HG02588 (cell line): Measurements from ENCODE around the gene GET4.

ENCODE experiments used
- ATAC-seq: cut with Tn5 transposase; IDR thresholded peaks from one replicate; pipeline ENCODE4 v1.9.1; 2021; ENCODE audit warnings: mild to moderate bottlenecking, moderate library complexity; ENCODE audit not compliant: unreplicated experiment

The GET4 gene

GRCh38 chr7:924541-925231, 48.3 kb downstream of the GET4 start:
- ATAC-seq, result peak; percentile 35

- ATAC-seq, result no peak
Measured at GRCh38 chr7:925601-926000, 49.2 kb downstream of the GET4 start.

DNA sequence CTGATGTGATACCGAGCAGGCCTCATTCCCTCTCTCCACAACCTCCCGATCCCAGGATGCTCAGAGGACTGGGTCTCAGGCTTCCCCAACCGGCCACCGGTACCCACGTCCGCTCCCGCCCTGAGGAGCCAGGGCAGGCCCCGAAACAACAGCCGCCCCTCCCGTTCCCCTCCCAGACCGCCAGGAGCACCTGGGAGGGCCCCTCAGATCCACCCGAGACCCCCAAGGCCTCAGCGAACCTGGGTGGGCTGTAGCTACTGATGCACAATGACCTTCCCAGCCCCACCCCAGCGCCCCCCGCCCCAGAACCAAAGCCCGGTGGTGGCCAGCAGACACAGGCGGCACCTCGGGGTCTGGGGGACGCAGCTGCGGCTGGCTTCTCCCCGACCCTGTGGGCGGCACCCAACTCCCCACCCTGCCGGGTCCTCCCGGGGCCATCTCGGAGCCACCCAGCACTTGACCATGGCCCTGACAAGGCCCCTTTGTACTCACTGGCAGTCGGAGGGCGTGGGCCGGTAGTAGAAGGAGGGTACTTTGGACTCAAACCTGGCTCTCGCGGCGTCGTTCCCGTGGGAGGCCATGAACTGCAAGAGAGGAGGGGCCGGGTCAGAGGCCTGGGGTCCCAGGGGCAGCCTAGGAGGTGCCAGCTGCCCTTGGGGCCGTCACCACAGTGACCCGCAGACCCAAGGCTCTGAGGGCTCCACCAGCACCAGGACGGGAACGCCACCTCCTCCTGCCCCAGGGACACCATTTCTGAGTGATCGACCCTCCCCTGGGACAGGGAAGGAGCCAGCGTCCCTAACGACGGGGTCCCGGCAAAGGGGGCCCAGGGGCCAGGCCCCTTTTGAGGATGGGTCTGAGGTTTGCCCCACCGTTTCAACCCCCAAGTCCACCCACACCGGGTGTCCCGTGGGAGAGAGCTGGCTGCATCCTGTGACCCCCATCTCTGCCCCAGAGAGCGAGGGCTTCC, 50.0 kb downstream of the GET4 start:
- no peak for ATAC-seq

GRCh38 chr7:927031-927671, 50.8 kb downstream of the GET4 start:
- no peak for ATAC-seq

GRCh38 chr7:929311-929711, 53.0 kb downstream of the GET4 start:
- no peak for ATAC-seq

DNA sequence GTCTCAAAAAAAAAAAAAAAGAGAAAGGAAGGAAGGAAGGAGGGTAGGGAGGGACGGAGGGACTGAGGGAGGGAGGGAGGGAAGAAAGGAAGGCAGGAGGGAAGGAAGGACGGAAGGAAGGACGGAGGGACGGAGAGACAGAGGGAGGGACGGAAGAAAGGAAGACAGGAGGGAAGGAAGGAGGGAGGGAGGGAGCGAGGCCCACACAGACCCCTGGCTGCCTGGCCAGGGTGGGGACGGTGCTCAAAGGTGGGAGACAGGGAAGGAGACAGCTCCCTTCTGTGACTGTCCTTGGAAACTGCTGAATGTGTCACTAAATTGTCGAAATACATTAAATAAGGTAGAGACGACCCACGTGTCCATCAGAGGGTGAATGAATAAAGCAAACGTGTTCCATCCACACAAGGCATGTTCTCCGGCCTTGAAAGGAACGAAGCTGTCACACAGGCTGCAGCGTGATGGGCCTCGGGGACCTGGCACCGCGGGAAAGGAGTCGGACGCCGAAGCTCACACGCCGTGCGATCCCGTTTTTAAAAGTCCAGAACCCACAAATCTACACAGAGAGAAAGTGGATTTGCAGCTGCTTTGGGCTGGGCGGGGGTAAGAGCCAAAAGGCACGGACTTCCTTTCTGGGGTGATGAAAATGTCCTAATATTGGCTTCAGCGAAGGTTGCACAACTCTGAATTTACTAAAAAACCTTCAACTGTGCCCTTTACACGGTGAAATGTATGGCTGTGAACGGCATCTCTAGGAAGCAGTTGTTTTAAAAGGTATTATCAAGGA, 54.8 kb downstream of the GET4 start:
- no peak for ATAC-seq

DNA sequence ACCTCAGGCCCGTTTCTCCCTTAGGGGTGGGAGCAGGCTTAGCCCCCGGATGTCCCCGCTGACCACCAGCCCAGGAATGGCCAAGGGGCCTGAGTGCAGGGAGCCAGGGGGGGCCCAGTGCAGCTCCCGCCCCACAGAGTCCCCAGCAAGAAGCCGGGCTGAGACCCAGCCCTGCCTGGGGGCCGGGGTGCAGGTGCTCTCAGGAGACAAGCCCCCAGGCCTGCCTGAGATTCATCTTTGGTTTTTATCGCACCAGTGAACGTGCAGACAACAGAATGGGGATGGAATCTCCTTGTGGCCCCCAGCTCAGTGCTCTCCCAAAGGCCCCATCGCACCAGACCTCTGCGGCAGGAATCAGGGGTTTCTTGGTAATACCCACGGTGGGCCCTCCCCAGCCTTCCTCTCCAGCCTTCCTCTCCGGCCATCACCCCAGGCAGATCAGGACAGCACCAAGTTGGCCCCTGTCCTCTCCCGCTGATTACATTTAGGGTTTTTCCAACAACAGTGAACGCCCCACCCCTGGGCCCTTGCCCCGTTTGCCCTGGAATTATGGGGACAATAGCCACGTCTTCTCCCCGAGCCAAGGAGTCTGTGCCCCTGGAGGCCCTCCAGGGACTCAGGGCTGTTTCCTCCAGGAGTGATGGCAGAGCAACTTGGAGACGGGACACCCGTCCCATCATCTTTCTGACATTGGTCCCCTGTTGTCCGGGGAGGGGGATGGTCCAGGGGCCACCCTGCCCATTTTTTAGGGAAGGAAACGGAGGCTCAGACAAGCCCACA, 55.7 kb downstream of the GET4 start:
- ATAC-seq, result no peak

- ATAC-seq, result no peak
Measured at GRCh38 chr7:932651-932975, 56.3 kb downstream of the GET4 start.

- no peak for ATAC-seq
Measured at GRCh38 chr7:934469-935163, 58.3 kb downstream of the GET4 start.

- no peak for ATAC-seq
Measured at GRCh38 chr7:935164-935873, 59.0 kb downstream of the GET4 start.

DNA sequence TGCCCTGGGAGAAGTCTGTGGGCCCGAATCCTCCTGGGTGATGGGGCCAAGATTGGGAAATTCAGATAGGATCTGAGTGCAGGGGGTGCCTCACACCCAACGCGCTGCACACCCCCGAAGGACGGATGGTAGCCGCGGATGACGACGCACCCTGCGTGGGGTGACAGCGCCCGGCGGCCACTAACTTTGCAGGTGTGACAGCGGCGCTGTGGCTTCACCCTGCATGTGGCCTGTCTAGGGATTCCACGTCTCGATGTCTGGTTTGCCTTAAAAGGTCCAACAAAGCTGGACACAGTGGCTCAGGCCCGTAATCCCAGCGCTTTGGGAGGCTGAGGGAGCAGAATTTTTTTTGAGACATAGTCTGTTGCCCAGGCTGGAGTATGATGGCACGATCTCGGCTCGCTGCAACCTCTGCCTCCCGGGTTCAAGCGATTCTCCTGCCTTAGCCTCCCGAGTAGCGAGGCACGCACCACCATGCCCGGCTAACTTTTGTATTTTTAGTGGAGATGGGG, 59.6 kb downstream of the GET4 start:
- ATAC-seq, result no peak

DNA sequence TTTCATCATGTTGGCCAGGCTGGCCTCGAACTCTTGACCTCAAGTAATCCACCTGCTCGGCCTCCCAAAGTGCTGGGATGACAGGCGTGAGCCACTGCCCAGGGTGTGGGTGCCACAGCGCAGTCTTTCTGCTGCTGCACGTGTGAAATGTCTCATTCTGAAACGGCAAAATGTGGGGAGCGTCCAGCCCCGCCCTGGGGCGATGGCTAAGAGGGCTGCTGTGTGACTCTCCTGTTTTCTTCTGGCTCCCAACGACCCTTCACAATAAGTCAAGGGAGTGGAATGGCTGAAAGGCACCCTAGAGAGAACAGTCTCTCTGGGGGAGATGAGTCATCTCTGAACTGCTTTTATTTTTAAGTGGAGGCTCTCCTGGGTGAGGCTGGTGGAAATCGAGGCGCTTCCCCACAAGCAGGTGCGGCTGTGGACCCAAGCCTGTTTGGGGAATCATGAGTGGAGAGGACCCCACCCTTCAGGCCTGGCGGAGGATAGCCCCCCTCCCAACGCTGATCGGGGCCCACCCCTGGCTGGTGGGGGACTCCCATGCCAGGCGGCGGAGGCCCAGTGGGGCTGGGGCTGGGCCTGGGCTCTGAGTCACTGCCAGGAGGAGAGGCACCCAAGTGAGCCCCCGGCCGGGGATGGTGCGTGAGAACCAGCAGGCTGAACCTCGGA, 60.2 kb downstream of the GET4 start:
- peak; percentile 77 for ATAC-seq

- ATAC-seq, result no peak
Measured at GRCh38 chr7:937856-938484, 61.6 kb downstream of the GET4 start.

DNA sequence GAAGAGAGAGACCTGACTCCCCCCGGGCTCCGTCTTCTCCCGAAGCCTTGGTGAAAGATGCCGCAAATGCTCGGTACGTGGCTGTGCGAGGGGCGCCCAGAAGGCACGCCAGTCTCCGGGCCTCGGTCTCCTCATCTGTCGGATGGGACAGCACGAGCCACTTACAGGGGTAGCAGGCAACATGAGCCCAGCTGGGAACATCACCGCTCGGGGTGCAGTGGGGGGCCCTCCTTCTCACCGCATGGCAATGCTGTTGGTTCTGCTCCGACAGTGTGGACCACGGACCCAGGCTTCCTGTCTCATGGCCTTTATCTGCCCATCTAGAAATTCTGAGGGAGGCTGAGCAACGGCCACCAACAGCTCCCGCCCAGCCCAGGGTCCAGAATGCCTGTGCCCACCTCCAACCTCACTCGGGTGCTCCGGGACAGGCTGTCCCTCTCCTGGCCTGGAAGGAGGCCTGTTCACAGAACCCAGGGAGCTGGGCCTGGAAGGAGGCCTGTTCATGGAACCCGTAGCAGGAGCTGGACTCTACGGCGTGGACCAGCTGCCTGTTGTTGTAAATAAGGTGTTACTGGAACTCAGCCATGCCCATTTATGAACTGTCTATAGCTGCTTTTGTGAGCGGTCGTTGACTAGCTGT, 62.3 kb downstream of the GET4 start:
- ATAC-seq, result no peak

DNA sequence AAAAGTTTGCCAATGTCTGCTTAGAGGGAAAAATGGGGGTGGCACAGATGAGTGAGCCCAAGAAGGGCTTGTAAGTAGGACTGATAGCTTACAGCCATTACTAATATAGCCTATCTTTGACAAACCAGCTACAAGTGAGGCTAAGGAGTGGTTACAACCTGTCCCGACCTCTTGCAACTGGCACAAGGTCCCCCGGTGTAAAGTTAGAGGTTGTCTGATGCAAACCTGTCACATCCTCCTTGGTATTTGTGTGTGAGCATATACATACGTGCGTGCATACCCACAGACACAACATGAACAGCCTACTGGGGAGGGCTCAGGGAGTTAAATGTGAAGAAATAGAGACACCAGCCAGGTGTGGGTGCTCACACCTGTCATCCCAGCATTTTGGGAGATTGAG, 63.5 kb downstream of the GET4 start:
- ATAC-seq, result no peak

GRCh38 chr7:940599-941408, 64.5 kb downstream of the GET4 start:
- no peak for ATAC-seq
